ENCODE data around the gene LYPD4. TPM values are rescaled to one million over a fixed set of nuclear protein-coding genes. Genes with fewer than 3 reads are reported as not detected.
"Not testable (repeated sequence)": the region's sequence is repeated elsewhere in the genome, so short reads cannot be mapped to it uniquely, and the experiment has no call there.

The LYPD4 gene
- not detected in 2 replicates for total RNA-seq

DNA sequence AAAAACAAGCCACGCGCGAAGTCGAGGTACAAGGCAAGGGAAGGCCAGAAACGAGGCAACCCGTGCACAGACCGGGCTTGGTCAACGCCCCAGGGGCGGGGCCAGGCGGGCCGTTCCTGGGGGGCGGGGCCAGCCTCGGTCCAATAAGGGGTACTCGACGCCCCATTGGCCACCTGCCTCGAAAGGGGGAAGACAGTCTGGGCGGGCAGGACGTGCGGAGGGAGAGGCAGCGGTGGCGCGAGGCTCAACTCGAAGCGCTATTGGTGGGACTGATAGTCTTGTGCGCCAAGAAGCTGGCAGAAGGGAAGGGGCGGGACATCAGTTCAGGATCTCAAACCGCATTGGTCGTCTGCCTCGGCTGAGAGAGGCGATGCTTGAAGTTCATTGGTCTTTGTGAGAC, at the start of gene LYPD4:
Gene LYPD4, minus strand, starts transcription at position 83 of the 400 bp plus-strand sequence. CDS start 5,398 bp downstream, outside the sequence.
- DNase-seq (ENCODE audit: low read depth in 2 of 2) = no peak

DNA sequence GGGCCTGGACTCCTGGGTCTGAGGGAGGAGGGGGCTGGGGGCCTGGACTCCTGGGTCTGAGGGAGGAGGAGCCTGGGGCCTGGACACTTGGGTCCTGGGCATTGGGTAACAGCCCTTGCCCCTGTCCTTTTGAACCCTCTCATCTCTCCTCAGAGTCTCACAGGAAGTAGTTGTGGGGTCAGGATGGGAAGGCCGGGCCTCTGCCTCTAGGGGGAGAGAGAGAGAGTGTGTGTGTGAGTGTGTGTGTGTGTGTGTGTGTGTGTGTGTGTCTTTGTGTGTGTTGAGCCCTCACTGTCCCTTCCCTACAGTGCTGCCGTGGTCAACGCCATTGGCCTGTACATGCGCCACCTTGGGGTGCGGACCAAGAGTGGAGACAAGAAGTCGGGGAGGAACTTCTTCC, 49.4 kb upstream of the LYPD4 start:
- no peak for DNase-seq (ENCODE audit: low read depth in 2 of 2)

GRCh38 chr19:41892173-41892902, 47.9 kb upstream of the LYPD4 start:
- no peak for DNase-seq (ENCODE audit: low read depth in 2 of 2)

GRCh38 chr19:41890936-41891335, 46.5 kb upstream of the LYPD4 start:
- DNase-seq (ENCODE audit: low read depth in 2 of 2) = no peak

- no peak for DNase-seq (ENCODE audit: low read depth in 2 of 2)
Measured at GRCh38 chr19:41889896-41890295, 45.4 kb upstream of the LYPD4 start.

- DNase-seq (ENCODE audit: low read depth in 2 of 2) = no peak
Measured at GRCh38 chr19:41888926-41889325, 44.4 kb upstream of the LYPD4 start.

DNA sequence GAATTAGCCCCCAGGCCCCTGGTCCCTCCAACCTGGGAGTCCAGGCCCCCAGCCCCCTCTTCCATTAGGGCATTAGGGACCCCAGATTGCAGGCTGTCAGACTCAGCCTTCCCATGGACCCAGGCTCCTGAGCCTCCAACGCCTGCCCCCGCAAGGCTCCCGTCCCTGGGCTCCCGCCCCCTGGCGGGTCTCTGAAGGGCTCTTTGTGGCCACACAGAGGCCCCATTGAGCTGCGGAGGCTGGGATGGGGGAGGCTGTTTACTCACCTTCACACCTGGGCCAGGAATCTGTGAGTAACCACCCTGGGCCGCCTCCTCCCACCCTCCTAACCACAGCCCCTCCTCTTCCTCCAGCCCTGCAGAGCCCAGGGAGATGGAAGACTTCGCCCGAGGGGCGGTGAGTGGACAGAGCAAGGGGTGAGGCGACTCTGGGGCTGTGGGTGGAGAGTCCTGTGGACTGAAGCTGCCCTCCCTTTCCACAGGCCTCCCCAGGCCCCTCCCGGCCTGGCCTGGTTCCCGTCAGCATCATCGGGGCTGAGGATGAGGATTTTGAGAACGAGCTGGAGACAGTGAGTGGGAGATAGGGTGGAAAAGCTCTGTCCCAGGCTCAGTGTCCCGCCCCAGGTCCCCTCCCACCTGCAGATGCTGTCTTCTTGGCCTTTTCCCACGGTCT, 43.4 kb upstream of the LYPD4 start:
- DNase-seq (ENCODE audit: low read depth in 2 of 2) = no peak

GRCh38 chr19:41886761-41887710, 42.6 kb upstream of the LYPD4 start:
- DNase-seq (ENCODE audit: low read depth in 2 of 2) = no peak

DNA sequence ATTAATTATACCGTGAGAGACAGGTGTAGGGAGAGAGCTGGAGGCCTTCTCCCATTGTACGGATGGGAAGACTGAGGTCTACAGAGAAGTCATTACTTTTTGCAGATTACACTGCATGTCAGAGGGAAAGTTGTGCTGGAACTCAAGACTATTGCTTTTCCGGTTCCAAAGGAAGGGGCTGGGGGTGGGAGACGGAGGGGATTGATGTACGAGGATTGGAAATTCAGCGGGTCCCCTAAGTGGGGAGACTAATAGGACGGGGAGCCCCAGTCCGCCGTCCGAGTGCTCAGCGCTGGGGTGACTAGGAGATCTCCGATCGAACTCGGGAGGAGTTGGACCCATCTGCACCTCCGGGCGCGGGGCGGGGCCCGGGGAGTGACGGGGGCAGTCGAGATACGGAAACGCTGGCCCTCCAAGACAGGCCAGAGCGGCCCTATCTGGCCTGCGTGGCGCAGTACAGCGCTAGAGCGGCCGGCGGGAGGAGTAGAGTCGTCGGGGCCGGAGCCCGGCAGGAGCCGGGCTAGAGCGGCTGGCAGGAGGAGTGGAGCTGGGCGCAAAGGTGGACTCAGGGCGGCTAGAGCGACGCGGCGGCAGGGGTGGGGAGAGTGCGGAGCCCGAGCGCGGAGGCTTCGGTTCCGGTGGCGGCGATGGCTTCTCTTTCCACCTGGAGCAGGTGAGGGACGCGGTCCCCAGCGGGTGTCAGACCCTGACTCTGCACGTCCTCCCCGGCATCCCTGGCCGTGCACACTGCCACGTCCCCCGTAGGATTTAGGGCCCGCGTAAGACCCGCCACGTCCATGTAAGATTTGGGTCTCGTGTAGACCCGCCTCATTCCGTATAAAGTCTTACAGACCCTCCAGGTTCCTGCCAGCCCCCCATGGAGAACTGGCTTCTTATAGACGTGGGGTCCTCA, 39.6 kb upstream of the LYPD4 start:
- DNase-seq (ENCODE audit: low read depth in 2 of 2) = peak; percentile 88 to 97

DNA sequence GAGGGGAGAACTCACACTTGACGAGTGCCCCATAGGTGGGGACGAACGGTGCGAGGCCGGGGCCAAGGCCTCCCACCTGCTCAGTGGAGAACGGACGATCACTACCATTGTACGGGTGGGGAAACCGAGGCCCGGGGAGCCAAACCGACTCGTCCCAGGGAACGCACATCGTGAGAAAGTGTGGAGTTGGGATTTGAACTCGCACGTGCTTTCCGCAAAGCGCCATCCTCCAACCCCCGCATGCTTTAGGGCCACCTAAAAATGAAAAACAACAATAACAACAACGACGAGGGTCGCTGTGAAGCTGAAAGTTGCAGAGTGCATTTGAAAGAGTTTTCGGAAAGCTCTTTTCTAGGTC, 39.0 kb upstream of the LYPD4 start:
- DNase-seq (ENCODE audit: low read depth in 2 of 2) = no peak

GRCh38 chr19:41882568-41883462, 38.3 kb upstream of the LYPD4 start, which contains the start of gene ARHGEF1:
TSS of gene ARHGEF1 (plus strand) at chr19:41883184. CDS start at chr19:41888083, 4,899 bp downstream.
- peak in 1 of 2 donors; percentile 45 for DNase-seq (ENCODE audit: low read depth in 2 of 2)

DNA sequence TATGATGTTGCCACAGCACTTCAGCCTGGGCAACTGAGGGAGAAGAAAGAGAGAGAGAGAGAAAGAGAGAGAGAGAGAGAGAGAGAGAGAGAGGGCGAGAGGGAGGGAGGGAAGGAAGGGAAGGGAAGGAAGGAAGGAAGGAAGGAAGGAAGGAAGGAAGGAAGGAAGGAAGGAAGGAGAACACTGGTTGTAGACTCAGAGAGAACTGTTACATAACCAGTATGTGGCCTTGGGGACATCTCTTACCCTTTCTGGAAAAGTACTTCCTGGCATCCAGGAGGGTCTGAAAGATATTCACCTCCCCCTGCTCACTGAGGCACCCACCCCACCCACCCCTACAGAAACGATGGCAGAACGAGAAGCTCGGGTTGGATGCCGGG, 35.8 kb upstream of the LYPD4 start:
- DNase-seq (ENCODE audit: low read depth in 2 of 2) = no peak

GRCh38 chr19:41879670-41880328, 35.3 kb upstream of the LYPD4 start:
- no peak for DNase-seq (ENCODE audit: low read depth in 2 of 2)

DNA sequence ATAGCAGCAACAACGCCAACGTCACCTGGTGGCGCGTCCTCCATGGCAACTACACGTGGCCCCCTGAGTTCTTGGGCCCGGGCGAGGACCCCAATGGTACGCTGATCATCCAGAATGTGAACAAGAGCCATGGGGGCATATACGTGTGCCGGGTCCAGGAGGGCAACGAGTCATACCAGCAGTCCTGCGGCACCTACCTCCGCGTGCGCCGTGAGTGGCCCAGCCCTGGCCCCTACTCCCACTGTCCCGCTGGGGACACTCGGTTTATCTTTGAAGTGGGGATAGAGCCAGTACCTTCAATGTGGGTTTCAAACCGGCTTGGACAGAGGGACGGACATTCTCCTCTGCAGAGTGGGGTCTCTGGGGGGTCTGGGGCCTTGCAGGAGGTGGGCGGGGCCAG, 34.6 kb upstream of the LYPD4 start:
- no peak for DNase-seq (ENCODE audit: low read depth in 2 of 2)

- DNase-seq (ENCODE audit: low read depth in 2 of 2) = no peak
Measured at GRCh38 chr19:41877916-41878905, 33.7 kb upstream of the LYPD4 start.

DNA sequence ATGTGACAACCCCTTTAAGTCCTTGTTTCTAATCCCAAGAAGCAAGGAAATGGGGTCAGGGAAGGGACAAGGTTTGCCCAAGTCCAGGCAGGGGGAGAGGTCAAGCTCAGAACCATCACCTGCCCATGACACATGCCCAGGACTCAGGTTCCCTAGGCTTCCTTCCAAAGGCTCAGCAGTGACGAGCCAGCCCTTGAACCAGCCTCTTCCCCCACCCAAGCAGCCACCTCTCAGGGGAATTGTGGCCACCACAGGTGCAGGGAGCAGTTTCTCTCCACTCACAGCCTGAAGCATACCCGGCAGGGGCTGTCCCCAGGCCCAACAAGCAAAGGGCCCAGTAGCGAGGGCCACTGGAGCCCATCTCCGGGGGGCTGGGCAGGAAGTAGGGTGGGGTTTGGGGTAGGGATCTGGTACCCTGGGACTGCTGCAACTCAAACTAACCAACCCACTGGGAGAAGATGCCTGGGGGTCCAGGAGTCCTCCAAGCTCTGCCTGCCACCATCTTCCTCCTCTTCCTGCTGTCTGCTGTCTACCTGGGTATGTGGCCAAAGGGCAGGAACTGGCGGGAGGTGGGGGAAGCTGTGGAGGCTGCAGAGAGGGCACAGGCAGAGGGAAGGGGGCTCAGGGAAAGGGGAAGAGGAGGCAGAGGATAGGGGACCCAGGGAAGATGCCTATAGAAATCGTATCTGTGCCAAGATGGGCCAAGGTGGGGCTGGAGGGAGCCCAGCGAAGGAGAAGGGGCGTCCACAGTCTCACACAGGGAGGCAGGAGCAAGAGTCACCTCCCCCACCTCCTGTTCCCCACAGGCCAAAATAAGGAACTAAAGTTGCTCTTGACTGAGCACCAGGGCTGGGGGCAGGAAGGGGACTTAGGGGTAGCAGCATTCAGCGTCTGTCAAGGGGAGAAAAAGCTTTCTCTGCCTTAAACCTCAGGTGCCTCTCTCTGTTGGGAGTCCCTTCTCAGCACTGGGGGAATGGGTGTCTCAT, 32.7 kb upstream of the LYPD4 start, which contains the start of gene CD79A:
Gene CD79A, plus strand, starts transcription at position 433 of the 986 bp plus-strand sequence. Its CDS starts 26 bp downstream, at position 459.
- DNase-seq (ENCODE audit: low read depth in 2 of 2) = no peak

DNA sequence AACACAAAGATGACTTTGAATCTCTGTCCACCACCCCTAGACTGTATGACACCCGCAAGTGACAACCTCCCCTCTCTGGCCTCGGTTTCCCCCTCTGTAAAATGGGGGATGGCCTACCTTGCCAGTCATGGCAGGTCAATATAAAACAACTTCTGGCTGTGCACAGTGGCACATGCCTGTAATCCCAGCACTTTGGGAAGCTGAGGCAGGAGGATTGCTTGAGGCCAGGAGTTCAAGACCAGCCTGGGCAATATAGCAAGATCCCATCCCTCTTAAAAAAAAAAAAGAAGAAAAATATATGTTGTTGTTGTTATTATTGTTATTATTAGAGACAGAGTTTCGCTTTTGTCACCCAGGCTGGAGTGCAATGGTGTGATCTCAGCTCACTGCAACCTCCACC, 31.5 kb upstream of the LYPD4 start:
- not testable (repeated sequence) for DNase-seq (ENCODE audit: low read depth in 2 of 2)
